NCI-H1436 treated with DMSO at 0.1 percent for 48 hours (cell line): ENCODE measurements around the gene MPPED1.

Experiments
- DNase-seq: peaks from one replicate; lab custom pipeline; 2025; lab: John Stamatoyannopoulos, UW

Gene MPPED1

DNA sequence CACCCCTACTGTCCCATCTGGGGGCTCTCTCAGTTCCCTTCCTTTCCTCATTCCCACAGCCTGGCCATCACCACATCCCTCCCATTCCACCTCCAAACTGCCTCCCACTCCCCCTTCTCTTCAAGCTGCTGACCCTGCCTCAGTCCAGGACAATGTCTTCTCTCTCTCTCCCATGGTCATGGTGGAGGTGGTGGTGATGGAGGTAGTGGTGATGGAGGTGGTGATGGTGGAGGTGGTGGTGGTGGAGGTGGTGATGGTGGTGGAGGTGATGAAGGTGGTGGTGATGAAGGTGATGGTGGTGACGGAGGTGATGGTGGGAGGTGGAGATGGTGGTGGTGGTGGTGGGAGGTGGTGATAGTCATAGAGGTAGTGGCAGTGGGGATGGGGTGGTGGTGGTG, 87.0 kb downstream of the MPPED1 start:
- DNase-seq = no peak

- no peak for DNase-seq
These were observed 89.3 kb downstream of the MPPED1 start for GRCh38 chr22:43500792-43501785.

DNA sequence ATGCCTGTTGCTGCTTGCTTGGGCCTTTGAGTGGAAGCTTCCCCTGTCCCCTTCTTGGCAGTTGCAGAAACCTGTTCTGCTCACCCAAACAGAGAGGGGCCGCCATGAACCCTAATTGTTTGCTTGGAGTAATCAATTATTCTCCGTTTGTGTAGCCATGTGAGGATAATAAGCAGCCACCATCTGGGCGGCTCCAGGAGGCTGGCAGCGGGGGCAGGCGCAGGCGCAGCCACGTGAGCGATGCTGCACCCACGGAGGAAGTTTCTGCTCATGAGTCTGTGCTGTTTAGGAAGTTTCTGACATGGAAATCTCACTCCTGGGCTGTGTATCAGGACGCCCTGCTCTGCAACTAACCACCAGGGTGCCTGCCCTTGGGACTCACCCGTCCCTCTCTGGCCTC, 90.1 kb downstream of the MPPED1 start:
- DNase-seq = no peak

DNA sequence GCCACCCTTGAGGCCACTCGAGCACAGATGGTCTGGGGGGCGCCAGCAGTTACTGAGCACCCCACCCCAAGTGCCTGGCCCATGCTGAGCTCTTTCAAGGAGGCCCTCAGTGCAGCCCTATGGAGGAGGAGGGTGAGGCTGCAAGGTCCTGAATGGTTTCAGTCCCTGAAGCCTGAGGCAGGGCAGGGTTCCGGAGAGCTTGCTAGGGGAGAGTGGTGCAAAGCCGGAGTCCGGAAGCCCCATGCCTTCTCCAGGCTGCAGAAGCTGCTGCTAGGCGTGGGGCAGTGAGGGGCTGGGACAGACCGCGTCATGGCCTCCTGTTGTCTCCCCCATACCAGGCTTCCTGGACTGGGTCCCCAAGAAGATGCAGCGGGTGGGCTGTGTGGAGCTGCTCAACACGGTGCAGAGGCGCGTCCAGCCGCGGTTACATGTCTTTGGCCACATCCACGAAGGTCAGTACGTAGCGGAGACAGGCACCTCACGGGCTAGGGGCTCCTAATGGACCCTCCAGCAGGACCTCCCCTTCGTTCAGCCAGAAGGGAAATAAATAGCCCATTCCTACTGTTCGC, 90.6 kb downstream of the MPPED1 start:
- no peak for DNase-seq

GRCh38 chr22:43504068-43504467, 92.3 kb downstream of the MPPED1 start:
- no peak for DNase-seq

GRCh38 chr22:43504666-43505261, 93.0 kb downstream of the MPPED1 start:
- DNase-seq = no peak

DNA sequence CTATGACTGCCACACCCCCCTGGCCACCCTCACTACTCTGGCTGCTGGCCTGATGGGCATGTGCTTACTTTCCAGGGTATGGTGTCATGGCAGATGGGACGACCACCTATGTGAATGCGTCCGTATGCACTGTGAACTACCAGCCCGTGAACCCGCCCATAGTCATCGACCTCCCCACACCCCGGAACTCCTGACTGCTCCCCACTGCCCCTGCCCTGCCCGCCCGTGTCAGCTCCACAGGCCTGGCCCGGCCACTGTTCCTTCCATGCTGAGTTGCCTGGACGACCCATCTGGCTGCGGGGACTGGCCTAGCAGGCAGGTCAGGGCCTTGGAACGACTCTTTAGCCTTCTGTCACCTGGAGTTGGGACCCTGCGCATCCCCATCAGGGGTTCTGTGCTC, 93.6 kb downstream of the MPPED1 start:
- DNase-seq = no peak

DNA sequence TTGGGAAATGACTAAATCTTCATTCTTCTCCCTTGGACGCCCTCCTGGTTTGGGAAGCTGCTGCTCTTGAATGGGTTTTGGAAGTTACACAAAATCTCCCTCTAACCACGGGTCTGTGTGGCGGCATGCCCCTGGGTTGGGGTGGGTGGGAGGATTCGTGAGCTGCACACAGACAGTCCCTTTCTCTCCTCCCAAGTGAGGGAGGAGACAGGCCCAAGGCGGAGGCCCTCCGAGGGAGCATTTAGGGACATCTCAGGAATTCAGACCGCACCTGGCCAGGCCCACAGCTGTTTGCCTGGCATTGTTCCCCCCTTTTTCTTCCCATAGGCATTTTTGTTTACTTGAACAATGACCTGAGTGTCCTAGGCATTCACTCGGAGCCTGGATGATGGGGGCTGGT, 94.1 kb downstream of the MPPED1 start:
- DNase-seq = no peak

- no peak for DNase-seq
These were observed 94.7 kb downstream of the MPPED1 start for GRCh38 chr22:43506487-43506886.

GRCh38 chr22:43507235-43507634, 95.4 kb downstream of the MPPED1 start:
- DNase-seq = no peak

DNA sequence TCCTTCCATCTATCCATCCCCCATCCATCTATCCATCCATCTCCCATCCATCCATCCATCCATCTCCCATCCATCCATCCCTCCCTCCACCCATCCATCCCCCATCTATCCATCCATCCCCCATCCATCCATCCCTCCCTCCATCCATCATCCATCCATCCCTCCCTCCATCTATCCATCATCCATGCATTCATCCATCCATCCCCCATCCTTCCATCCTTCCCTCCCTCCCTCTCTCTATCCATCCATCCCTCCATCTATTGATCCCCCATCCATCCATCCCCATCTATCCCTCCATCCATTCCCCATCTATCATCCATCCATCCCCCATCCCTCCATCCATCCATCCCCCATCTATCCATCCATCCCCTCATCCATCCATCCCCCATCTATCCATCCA, 96.7 kb downstream of the MPPED1 start:
- no peak for DNase-seq

DNA sequence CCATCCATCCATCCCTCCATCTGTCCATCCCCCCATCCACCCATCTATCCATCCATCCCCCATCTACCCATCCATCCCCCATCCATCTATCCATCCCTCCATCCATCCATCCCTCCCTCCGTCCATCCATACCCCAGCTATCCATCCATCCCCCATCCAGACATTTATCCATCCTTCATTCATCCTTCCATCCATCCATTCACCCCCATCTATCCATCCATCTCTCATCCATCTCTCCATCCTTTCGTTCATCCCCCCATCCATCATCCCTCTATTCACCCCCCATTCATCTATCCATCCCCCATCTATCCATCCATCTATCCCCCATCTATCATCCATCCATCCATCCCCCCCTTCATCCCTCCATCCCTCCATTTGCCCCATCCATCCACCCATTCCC, 97.5 kb downstream of the MPPED1 start:
- no peak for DNase-seq

DNA sequence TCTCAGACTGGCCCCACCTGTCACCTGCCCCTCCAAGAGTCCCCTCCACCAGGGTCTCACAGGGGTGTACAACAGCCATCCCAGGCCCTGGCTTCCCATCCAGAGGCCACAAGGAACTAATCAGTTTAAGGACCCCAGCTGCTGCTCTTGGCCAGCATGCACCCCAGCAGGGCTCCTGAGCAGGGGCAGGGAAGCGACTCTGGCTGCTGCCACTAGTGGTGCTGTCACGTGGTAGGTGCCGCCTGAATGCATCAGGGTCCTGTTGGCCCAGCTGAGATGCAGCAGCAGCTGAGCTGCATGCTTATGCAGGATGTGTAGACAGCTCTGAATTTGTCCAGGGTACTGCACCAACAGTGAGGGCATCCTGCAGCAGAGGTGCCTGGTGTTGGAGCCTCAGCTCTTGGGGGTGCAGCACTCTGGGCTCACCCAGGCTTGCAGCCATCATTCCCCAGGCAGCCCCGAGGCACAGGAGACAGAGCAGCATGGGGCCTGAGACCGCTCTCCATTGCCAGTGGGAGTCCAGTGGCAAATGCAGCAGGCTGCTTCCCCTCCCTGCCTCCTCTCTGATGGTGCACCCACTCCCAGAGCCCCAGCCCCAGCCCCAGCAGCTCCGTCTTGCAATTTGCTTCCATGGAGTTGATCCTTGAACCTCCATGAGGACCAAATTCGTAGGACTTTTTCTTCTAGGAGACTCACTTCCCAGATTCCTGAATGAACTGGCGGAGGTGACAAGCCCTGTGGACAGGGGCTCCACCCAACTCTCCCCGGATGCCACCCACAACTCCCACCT, 98.7 kb downstream of the MPPED1 start:
- DNase-seq = no peak

- DNase-seq = no peak
These were observed 99.6 kb downstream of the MPPED1 start for GRCh38 chr22:43511276-43511910.

GRCh38 chr22:43512279-43512678, 100.5 kb downstream of the MPPED1 start:
- DNase-seq = no peak

DNA sequence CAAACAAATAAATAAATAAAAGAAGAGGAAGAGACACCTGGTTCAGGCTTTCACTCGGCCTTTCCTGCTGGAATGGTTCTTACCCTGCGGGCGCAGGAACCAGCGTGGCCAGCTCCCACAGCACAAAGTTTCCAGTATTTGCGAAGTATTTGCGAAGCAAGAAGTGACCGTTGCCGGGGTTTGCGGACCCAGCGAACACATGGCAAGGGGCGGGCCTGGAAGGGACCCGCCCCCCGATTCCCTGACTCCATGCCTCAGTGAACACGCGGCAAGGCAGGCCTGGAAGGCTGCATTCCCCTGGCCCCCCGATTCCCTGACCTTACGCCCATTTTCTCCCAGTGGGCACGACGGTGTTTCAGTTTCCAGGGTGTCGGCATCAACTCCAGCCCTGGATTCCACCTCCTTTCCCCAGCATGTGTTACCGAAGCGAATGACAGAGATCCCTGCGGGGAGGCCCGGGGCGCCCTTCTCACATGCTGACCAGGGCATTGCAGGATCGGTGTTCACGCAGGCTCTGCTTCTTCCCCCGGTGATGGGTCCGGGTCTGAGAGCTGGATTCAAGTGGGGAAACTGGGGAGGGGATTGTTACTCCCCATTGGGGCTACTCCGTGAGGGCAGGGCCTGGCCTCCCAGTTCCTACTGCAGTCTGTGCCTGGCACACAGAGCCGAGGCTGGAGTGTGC, 102.8 kb downstream of the MPPED1 start:
- no peak for DNase-seq

DNA sequence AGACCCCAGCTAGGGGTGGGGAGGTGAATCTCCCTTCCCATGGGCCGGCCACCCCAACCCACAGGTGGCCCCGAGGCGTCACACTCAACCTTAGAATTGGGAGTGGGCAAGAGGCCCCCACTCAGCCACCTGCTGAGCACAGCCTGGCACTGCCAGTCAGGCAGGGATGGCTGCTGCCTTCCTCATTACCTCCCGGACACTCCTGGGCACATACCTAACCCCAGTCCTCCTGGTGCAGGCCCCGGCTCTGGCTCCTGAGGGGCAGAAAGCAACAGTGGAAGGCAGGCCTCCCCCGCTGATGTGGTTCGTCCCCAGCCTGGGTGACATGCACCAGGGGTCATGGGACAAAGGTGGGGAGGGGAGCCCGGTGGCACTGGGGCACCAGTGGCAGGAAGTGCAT, 103.6 kb downstream of the MPPED1 start:
- no peak for DNase-seq

DNA sequence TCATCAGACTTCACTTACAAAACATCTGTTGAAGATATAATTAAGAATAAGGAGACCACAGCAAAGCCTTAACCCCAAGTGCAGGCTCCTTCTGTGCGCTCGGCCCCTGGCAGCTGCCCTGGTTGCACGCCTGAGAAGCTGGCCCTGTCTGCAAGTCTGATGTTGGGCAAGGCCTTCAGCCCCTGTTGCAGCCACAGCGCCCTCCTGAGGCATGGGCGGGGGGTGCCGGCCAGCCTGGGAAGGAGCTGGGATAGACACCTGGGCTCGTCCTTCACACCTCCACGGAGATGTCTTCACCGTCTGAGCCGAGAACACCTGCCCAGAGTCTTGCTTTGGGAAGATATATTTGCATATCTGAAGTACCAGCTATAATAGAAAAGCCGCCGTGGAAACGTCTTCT, 104.1 kb downstream of the MPPED1 start:
- no peak for DNase-seq

GRCh38 chr22:43516386-43516785, 104.6 kb downstream of the MPPED1 start:
- no peak for DNase-seq

DNA sequence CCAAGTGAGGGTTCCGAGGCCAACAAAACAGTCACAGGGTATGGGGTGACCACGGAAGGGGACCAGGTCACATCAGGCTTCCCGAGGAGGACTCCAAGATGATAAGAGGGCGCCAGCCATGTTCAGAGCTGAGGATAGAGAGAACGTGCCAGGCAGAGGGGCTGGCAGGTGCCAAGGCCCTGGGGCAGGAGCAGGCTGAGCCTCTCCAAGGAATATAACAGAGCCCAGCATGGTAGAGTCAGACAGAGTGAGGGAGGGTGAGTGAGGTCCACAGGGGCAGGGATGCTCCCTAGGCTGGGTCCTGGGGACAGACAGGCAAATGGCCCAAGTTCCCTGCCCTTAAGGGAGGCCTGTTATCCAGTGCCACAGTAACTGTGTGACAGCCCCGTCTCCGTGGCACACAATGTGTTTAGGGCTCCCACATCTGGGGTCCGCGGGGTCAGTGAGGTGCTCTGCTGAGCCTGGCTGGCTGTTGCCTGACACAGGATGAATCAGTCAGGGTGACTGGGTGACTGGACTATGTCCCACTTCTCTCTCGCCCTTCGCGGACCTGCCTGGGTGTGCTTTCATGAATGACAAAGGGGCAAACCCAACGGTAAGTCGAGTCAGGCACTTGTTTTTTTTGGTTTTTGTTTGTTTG, 105.3 kb downstream of the MPPED1 start:
- no peak for DNase-seq

DNA sequence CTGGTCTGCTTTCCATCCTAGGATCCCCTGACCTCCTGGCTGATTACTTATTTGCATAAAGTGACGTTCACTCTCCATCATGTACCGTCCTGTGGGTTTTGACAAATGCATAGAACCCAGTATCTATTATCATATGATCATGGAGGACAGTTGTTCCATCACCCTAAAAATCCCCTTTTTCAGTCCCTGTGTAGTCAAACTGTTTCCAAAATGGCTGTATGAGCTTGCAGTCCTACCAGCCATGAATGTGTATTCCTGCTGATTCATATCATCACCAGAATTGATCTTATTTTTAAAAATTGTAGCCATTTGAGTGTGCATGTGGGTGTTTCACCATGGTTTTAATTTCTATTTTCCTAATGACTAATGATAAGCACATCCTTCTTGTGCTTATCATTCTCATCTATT, 108.8 kb downstream of the MPPED1 start:
- no peak for DNase-seq
